ENCODE measurements around the gene AKIRIN1. TPM values are rescaled to one million over a fixed set of nuclear protein-coding genes. Genes with fewer than 3 reads are reported as not detected.
"Not testable (repeated sequence)": the region's sequence is repeated elsewhere in the genome, so short reads cannot be mapped to it uniquely, and the experiment has no call there.

AKIRIN1 gene
- total RNA-seq, 2 experiments from 2014 or later, result 55.5 to 60.2 TPM

GRCh38 chr1:39034114-39034654 lies 43.1 kb downstream of the AKIRIN1 start:
- H3K27me3 Mint-ChIP-seq, result no peaks in the 10 kb centered on the region
- peaks cover 41% of the 10 kb centered on the region for H3K36me3 Mint-ChIP-seq
- no peaks in the 10 kb centered on the region for H3K9me3 Mint-ChIP-seq
- H3K4me1 Mint-ChIP-seq, result peaks cover 25% of the 10 kb centered on the region
- H3K27ac Mint-ChIP-seq, result peak overlapping the region; percentile 95
- POLR2A ChIA-PET, result interaction anchor here (0.8 to 0.9 kb wide), 2 partner anchors 8 to 44 kb away, joined by 6 to 9 read pairs; partner anchors contain the start of genes AKIRIN1 and NDUFS5
- ATAC-seq (ENCODE audit: low read depth), result peak; percentile 47
- DNase-seq, result peak; percentile 33
- peak overlapping the region; percentile 87 for H3K4me3 Mint-ChIP-seq

- H3K4me3 Mint-ChIP-seq, result no peak overlapping the region
- peaks cover 31% of the 10 kb centered on the region for H3K36me3 Mint-ChIP-seq
- no peak overlapping the region for H3K27ac Mint-ChIP-seq
- no peak for ATAC-seq (ENCODE audit: low read depth)
- H3K9me3 Mint-ChIP-seq, result no peaks in the 10 kb centered on the region
- no peak for DNase-seq
- H3K27me3 Mint-ChIP-seq, result no peaks in the 10 kb centered on the region
- POLR2A ChIA-PET, result no interaction called here
- peaks cover 21% of the 10 kb centered on the region for H3K4me1 Mint-ChIP-seq
These were observed 45.6 kb downstream of the AKIRIN1 start for GRCh38 chr1:39036678-39037077.

GRCh38 chr1:39043513-39043912 lies 52.4 kb downstream of the AKIRIN1 start:
- no peak for DNase-seq
- H3K27ac Mint-ChIP-seq, result no peak overlapping the region

GRCh38 chr1:39044762-39045161 lies 53.7 kb downstream of the AKIRIN1 start:
- POLR2A ChIA-PET, result no interaction called here
- Mint-ChIP-seq H3K27me3 (no peaks in the 10 kb centered on the region), H3K27ac (no peak overlapping the region), H3K9me3 (no peaks in the 10 kb centered on the region), H3K4me1 (peaks cover 4% of the 10 kb centered on the region), H3K36me3 (peaks cover 11% of the 10 kb centered on the region), H3K4me3 (no peak overlapping the region)
- DNase-seq, result no peak
- no peak for ATAC-seq (ENCODE audit: low read depth)

More at GRCh38 chr1:39043513-39043912, 52.4 kb downstream of the AKIRIN1 start:
- Mint-ChIP-seq H3K4me1 (peaks cover 7% of the 10 kb centered on the region), H3K27me3 (no peaks in the 10 kb centered on the region), H3K4me3 (no peak overlapping the region), H3K36me3 (peaks cover 17% of the 10 kb centered on the region), H3K9me3 (no peaks in the 10 kb centered on the region)
- no peak for ATAC-seq (ENCODE audit: low read depth)
- POLR2A ChIA-PET, result no interaction called here

GRCh38 chr1:39045231-39045630 lies 54.2 kb downstream of the AKIRIN1 start:
- no peak overlapping the region for H3K4me3 Mint-ChIP-seq
- no peak overlapping the region for H3K27ac Mint-ChIP-seq
- POLR2A ChIA-PET, result no interaction called here
- no peak for DNase-seq
- no peak for ATAC-seq (ENCODE audit: low read depth)
- H3K36me3 Mint-ChIP-seq, result peaks cover 11% of the 10 kb centered on the region
- H3K9me3 Mint-ChIP-seq, result no peaks in the 10 kb centered on the region
- peaks cover 4% of the 10 kb centered on the region for H3K4me1 Mint-ChIP-seq
- no peaks in the 10 kb centered on the region for H3K27me3 Mint-ChIP-seq

GRCh38 chr1:39046613-39047210 lies 55.6 kb downstream of the AKIRIN1 start:
- peaks cover 11% of the 10 kb centered on the region for H3K36me3 Mint-ChIP-seq
- no peaks in the 10 kb centered on the region for H3K27me3 Mint-ChIP-seq
- POLR2A ChIA-PET, result no interaction called here
- peaks cover 7% of the 10 kb centered on the region for H3K4me1 Mint-ChIP-seq
- no peaks in the 10 kb centered on the region for H3K9me3 Mint-ChIP-seq
- no peak overlapping the region for H3K27ac Mint-ChIP-seq
- H3K4me3 Mint-ChIP-seq, result no peak overlapping the region
- ATAC-seq (ENCODE audit: low read depth), result no peak
- DNase-seq, result no peak

- ATAC-seq (ENCODE audit: low read depth), result no peak
- H3K4me3 Mint-ChIP-seq, result no peak overlapping the region
- no peaks in the 10 kb centered on the region for H3K27me3 Mint-ChIP-seq
- POLR2A ChIA-PET, result interaction anchor here (0.5 kb wide), 1 partner anchor 17 kb away, joined by 4 read pairs; no protein-coding TSS in a partner anchor
- H3K4me1 Mint-ChIP-seq, result peaks cover 7% of the 10 kb centered on the region
- H3K9me3 Mint-ChIP-seq, result no peaks in the 10 kb centered on the region
- H3K36me3 Mint-ChIP-seq, result peaks cover 8% of the 10 kb centered on the region
- H3K27ac Mint-ChIP-seq, result no peak overlapping the region
- no peak for DNase-seq
These were observed 56.5 kb downstream of the AKIRIN1 start for GRCh38 chr1:39047374-39048229.

GRCh38 chr1:39048745-39049370 lies 57.8 kb downstream of the AKIRIN1 start:
- Mint-ChIP-seq H3K4me3 (no peak overlapping the region), H3K27ac (no peak overlapping the region), H3K36me3 (no peaks in the 10 kb centered on the region), H3K4me1 (peaks cover 4% of the 10 kb centered on the region), H3K27me3 (no peaks in the 10 kb centered on the region), H3K9me3 (no peaks in the 10 kb centered on the region)
- ATAC-seq (ENCODE audit: low read depth) (no peak), DNase-seq (no peak)
- POLR2A ChIA-PET, result interaction anchor here (0.5 kb wide), 1 partner anchor 16 kb away, joined by 4 read pairs; no protein-coding TSS in a partner anchor

GRCh38 chr1:39050001-39050400 lies 58.9 kb downstream of the AKIRIN1 start:
- DNase-seq (no peak), ATAC-seq (ENCODE audit: low read depth) (no peak)
- no peaks in the 10 kb centered on the region for H3K27me3 Mint-ChIP-seq
- no peaks in the 10 kb centered on the region for H3K36me3 Mint-ChIP-seq
- H3K9me3 Mint-ChIP-seq, result no peaks in the 10 kb centered on the region
- H3K4me1 Mint-ChIP-seq, result peaks cover 4% of the 10 kb centered on the region
- POLR2A ChIA-PET, result no interaction called here
- H3K4me3 Mint-ChIP-seq, result no peak overlapping the region
- no peak overlapping the region for H3K27ac Mint-ChIP-seq

GRCh38 chr1:39051193-39051850 lies 60.2 kb downstream of the AKIRIN1 start:
- not testable (repeated sequence) for H3K27me3 Mint-ChIP-seq; ATAC-seq (ENCODE audit: low read depth); H3K27ac Mint-ChIP-seq; DNase-seq; H3K4me1 Mint-ChIP-seq; H3K4me3 Mint-ChIP-seq; H3K9me3 Mint-ChIP-seq; H3K36me3 Mint-ChIP-seq
- POLR2A ChIA-PET, result interaction anchor here (0.9 kb wide), 1 partner anchor 14 kb away, joined by 3 read pairs; no protein-coding TSS in a partner anchor

GRCh38 chr1:39051956-39052355 lies 60.9 kb downstream of the AKIRIN1 start:
- DNase-seq, result no peak
- ATAC-seq (ENCODE audit: low read depth), result no peak
- peaks cover 4% of the 10 kb centered on the region for H3K4me1 Mint-ChIP-seq
- POLR2A ChIA-PET, result no interaction called here
- no peaks in the 10 kb centered on the region for H3K9me3 Mint-ChIP-seq
- no peaks in the 10 kb centered on the region for H3K36me3 Mint-ChIP-seq
- H3K27ac Mint-ChIP-seq, result no peak overlapping the region
- H3K27me3 Mint-ChIP-seq, result no peaks in the 10 kb centered on the region
- no peak overlapping the region for H3K4me3 Mint-ChIP-seq

GRCh38 chr1:39055213-39055710 lies 64.2 kb downstream of the AKIRIN1 start:
- H3K4me3 Mint-ChIP-seq; H3K36me3 Mint-ChIP-seq; H3K27ac Mint-ChIP-seq; H3K9me3 Mint-ChIP-seq; H3K27me3 Mint-ChIP-seq; H3K4me1 Mint-ChIP-seq; DNase-seq; POLR2A ChIA-PET; ATAC-seq (ENCODE audit: low read depth): not testable (repeated sequence)

Measured in activated naive CD8-positive, alpha-beta T cell treated with anti-CD3 and anti-CD28 coated beads, Interleukin-2, amount 10 ng/mL, durations not matched to agents 7 days and 5 days (primary cell).